Dermis microvascular lymphatic vessel endothelial cell (primary cell): Measurements from ENCODE around the gene PSMD2. TPM values are rescaled to one million over a fixed set of nuclear protein-coding genes. Genes with fewer than 3 reads are reported as not detected.

Experiments used
- DNase-seq, 2 donors: peaks; one replicate each; pipeline versions ENCODE4 v3.0.0 to v3.0.0-alpha.2; 2010; ENCODE audit warnings: low read depth in 2 of 2
- total RNA-seq: library from RNA; depleted of rRNA; stranded (reverse); fragments of >200 nt; gene quantifications from 2 replicates; pipeline ENCODE4 v1.2.1, GENCODE V29; 2014

The PSMD2 gene
- total RNA-seq, 1 donor from 2014 or later = 463 TPM

DNA sequence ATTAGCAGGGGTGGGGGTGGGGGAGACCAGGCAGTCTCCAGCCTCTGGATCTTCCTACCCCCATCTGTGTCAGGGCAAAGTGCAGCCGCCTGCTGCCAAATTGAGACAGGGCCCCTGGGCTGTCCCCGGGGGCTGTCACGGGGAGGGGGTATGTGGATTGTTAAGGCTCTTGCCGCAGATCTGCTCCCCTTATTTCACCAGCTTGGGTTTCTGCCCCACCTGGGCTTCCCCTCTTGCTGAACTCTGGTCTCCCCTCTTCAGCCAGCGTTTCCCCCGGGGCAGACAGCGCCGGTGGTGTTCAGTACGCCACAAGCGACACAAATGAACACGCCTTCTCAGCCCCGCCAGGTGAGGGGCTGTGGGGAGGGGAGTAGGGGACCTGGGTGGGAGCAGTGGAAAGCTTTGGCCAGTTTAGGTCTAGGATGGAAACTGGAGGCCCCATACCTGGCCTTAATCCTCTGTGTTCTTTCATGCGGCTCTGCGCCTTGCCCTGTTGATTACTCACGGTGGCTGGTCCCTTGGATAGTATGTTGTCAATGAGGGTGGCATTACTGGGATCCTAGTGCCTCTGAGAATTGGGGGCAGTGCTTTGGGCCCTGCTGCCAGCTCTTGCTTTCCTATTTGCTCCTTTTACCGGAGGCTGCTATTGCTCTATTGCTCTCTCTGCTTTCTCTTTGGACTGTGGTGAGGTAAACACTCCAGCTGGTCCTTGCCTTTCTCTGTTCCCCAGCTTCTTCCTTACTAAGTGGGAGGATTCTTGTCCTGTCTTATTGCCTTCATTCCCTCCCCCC lies 17.0 kb downstream of the PSMD2 start:
- DNase-seq = peak in 1 of 2 donors; percentile 21

DNA sequence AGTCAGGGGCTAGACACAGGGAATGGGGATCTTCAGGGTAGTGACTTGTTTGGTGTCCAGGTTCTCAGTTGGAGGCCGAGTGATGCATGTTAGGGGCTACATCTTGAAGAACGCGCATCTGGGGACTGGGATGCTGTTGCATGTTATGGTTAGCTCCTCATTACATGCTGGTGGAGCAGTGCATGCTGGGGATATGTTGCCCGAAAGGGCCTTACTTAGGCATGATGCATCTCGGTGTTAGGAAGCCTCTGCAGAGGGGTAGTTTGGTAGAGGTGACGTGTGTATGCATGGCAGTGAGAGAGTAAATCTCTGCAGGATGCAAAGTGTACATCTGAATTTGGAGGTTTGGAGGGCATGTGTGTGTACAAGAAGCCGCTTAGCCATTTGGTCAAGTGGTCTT lies 17.8 kb downstream of the PSMD2 start:
- DNase-seq = no peak

GRCh38 chr3:184317201-184317600 lies 18.2 kb downstream of the PSMD2 start:
- DNase-seq = no peak

GRCh38 chr3:184320104-184320445 lies 21.0 kb downstream of the PSMD2 start:
- peak in 1 of 2 donors; percentile 94 for DNase-seq

GRCh38 chr3:184321666-184322065 lies 22.6 kb downstream of the PSMD2 start:
- DNase-seq = no peak

DNA sequence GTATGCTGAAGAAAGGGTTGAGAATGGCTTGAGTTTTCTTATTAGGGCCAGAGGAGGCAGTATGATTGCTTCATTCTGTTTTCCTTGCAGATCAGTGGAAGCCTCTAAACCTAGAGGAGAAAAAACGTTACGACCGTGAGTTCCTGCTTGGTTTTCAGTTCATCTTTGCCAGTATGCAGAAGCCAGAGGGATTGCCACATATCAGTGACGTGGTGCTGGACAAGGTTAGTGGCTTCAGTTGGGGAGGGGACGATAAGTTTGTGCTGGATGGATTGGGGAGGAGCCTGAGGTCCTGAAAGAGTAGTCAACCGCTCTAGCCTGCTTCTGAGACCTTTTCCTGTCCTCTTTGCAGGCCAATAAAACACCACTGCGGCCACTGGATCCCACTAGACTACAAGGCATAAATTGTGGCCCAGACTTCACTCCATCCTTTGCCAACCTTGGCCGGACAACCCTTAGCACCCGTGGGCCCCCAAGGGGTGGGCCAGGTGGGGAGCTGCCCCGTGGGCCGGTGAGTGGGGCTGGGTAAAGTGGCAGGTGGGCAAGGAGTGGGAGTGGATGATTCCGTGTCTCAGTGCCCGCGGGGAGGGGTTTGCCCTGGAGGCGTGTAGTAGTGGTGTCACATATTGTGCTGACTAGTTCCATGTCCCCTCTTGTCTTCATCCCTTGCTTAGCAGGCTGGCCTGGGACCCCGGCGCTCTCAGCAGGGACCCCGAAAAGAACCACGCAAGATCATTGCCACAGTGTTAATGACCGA lies 23.9 kb downstream of the PSMD2 start:
- no peak for DNase-seq

GRCh38 chr3:184323696-184324095 lies 24.7 kb downstream of the PSMD2 start:
- no peak for DNase-seq

DNA sequence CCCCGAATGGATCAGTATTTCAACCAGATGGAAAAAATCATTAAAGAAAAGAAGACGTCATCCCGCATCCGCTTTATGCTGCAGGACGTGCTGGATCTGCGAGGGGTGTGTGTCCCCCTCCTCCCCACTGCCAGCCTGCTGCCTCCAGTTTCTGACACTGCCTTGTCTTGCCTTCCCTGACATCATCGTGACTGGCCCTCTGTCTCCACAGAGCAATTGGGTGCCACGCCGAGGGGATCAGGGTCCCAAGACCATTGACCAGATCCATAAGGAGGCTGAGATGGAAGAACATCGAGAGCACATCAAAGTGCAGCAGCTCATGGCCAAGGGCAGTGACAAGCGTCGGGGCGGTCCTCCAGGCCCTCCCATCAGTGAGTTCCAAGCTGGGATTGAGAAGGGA lies 26.2 kb downstream of the PSMD2 start:
- DNase-seq = no peak

DNA sequence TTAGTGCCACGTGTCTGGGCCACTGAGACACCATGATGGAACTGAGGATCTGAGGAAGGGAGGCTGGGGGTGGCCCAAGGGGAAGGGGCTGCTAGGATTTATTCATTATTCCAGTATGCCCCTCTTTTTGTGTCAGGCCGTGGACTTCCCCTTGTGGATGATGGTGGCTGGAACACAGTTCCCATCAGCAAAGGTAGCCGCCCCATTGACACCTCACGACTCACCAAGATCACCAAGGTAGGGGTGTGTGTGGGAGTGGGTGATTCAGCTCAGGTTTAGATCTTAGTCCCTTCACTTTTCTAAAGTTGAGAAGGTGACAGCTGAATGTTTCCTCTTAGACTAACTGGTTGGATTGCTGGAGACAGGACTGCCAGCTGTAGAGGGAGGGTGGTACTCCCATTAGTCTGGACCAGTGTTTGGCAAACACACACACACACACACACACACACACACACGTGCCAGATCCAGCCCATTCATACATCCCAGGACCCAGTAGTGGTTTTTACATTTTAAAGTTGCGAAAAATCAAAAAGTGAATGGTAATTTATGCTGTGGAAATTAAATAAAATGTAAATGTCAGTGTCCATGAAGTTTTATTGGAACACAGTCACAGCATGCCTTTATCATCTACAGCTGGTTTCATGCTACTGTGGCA lies 26.8 kb downstream of the PSMD2 start:
- no peak for DNase-seq

GRCh38 chr3:184327171-184327570 lies 28.1 kb downstream of the PSMD2 start:
- no peak for DNase-seq

GRCh38 chr3:184328516-184328915 lies 29.5 kb downstream of the PSMD2 start:
- DNase-seq = no peak

DNA sequence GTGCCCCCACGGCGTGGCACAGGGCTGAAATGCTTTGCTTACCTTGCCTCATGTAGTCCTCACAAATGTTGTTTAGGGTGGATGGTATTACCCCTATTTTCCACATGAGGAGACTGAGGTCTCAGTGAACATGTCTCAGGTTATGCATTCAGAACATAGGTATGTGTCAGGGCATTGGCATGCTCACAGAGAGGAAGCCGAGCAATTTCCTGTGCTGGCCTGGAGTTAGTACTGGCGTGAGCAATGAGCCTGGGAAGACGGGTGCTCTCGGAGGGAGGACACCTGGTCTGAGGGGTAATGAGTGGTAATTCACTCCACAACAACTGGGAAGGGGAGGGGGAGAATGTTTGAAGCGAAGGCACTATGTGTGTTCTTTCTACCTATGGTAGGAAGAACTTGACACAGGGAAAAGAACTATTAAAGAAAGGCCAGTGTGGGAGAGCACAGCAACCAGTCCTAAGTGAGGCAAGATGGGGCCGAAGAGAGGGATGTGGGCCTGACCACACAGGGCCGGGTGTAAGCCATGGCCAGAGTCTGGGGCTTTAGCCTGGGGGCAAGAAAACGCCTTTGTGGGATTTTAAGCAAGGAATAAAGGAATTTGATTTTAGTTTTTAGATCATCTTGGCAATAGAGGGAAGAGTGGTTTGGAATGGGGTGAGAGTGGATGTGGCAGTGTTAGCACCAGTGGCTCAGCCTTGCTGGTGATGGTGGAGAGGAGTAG lies 33.5 kb downstream of the PSMD2 start:
- DNase-seq = peak; percentile 76 to 97

- no peak for DNase-seq
Measured at GRCh38 chr3:184333190-184333589, 34.1 kb downstream of the PSMD2 start.

DNA sequence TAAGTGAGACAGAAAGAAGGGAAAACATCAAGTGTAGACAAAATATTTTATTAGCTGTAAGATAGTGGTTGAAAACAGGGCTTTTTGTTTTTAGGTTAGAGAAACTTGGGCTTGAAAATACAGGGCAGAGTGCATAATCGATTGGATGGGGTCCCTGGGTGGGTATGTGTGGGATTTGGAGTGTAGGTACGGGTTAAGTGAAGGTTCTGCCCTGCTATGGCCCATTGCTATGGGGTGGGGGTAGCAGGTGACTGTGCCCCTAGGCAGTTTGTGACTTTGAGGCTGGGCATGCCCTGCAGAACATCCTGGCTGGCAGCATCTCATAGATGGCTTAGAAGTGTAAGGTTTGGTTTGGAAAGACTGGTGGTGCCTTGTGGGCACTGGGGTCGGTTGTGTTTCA lies 34.7 kb downstream of the PSMD2 start:
- DNase-seq = no peak

DNA sequence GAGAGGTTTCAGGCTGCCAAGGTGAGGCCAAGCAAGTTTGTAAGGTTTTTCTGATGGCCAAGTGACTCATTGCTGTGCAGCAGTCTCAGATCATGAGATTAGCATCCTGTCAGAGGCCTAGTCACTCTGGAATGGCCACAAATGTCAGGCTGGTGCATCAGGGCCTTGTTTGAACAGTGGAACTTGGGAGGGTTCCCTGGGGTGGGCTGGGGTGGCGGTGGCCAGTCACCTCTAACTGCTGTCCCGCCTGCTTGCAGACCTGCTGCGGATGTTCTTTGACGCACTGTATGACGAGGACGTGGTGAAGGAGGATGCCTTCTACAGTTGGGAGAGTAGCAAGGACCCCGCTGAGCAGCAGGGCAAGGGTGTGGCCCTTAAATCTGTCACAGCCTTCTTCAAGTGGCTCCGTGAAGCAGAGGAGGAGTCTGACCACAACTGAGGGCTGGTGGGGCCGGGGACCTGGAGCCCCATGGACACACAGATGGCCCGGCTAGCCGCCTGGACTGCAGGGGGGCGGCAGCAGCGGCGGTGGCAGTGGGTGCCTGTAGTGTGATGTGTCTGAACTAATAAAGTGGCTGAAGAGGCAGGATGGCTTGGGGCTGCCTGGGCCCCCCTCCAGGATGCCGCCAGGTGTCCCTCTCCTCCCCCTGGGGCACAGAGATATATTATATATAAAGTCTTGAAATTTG lies 35.6 kb downstream of the PSMD2 start:
- peak in 1 of 2 donors; percentile 79 for DNase-seq

- no peak for DNase-seq
Measured at GRCh38 chr3:184335291-184335660, 36.2 kb downstream of the PSMD2 start.

DNA sequence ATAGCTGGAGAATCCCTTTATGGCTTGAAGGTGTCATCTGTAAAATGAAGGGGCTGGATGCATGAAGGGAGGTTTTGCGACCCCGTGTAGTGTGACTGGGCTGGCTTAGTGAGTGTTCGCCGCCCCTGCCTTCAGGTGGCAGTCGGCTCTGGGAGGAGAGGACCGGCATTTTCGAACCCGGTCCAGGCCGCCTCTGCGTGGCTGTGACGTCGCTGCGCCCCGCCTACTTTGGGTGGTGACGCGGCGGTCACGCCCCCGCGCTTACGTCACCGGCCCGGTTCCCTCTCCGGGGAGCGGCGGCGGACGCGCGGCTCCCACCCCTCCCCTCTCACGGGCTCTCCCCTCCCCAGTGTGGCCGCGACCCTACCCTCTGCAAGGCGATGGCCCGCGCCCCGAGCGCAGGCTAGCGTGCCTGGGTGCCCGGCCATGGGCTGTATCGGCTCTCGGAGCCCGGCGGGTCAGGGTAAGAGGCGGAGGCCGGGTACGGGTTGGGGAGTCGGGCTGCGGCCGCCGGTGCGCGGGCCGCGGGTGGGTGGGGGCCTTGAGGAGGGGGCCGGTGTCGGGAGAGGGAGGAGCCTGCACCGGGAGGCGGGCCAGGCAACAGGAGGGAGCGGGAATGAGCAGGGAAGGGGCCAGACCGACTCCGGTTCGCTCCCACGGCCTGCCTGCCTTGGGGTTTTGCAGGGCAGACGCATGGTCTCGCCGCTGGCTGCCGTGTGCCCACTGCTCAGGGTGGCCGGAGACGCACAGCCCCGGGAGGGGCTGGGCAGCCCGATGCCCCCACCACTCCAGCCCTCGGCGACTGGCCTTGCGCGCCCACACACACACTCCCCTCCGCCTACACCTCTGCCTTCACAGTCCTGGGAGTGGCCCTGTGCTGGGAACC lies 36.9 kb downstream of the PSMD2 start:
- DNase-seq = peak; percentile 48 to 80

- peak in 1 of 2 donors; percentile 67 for DNase-seq
Measured at GRCh38 chr3:184336547-184337398, 37.7 kb downstream of the PSMD2 start.

DNA sequence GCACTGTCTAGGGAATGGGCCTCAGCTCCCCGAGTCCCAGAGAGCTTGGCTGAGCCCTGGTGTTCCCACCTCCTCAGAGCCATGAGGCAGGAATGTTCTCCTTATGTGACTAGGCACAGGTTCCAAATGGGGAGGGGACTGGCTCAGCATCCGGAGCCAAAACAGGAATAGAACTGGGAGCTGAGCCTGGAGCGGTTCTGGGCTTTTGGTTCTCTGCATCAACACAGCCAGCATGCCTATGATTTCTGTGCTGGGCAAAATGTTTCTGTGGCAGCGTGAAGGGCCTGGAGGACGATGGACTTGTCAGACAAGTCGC lies 38.3 kb downstream of the PSMD2 start, which contains the start of gene FAM131A:
Gene FAM131A (plus strand): TSS at position 202 of the 316 bp plus-strand sequence. CDS start 31 bp downstream, at position 233.
- peak in 1 of 2 donors; percentile 21 for DNase-seq
